ENCODE measurements around the gene ASCL1.

Gene ASCL1

DNA sequence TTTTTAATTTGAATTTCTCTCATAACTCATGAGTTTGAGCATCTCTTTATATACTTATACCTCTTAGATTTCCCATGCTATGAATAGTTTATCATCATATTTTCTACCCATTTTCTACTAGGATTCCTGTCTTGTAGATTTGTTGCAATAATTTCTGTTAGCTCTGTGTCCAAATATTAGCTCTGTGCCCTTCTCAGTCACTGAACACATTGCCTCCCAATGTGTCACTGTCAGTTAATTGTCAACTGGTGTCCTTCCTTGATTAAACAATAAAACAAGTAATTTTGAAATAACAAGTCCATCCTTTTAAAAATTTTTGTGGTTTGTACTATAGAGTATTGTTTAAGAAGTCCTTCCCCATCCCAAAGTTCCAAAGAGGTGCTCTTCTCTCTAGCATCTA lies 36.2 kb upstream of the ASCL1 start:
- no peak overlapping the region for H3K4me3 Mint-ChIP-seq
- no peak overlapping the region for H3K27ac Mint-ChIP-seq
- no peaks in the 10 kb centered on the region for H3K9me3 Mint-ChIP-seq
- H3K36me3 Mint-ChIP-seq (ENCODE audit: low read depth) = no peaks in the 10 kb centered on the region
- TF ChIP-seq, protein P1, sequence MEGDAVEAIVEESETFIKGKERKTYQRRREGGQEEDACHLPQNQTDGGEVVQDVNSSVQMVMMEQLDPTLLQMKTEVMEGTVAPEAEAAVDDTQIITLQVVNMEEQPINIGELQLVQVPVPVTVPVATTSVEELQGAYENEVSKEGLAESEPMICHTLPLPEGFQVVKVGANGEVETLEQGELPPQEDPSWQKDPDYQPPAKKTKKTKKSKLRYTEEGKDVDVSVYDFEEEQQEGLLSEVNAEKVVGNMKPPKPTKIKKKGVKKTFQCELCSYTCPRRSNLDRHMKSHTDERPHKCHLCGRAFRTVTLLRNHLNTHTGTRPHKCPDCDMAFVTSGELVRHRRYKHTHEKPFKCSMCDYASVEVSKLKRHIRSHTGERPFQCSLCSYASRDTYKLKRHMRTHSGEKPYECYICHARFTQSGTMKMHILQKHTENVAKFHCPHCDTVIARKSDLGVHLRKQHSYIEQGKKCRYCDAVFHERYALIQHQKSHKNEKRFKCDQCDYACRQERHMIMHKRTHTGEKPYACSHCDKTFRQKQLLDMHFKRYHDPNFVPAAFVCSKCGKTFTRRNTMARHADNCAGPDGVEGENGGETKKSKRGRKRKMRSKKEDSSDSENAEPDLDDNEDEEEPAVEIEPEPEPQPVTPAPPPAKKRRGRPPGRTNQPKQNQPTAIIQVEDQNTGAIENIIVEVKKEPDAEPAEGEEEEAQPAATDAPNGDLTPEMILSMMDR (IDR thresholded peaks at IDR 0.05; ENCODE audit: unreplicated experiment in 3 of 3) = no peak
- H3K27me3 Mint-ChIP-seq (ENCODE audit: low read depth) = peaks cover 26% of the 10 kb centered on the region
- H3K4me1 Mint-ChIP-seq = no peaks in the 10 kb centered on the region

DNA sequence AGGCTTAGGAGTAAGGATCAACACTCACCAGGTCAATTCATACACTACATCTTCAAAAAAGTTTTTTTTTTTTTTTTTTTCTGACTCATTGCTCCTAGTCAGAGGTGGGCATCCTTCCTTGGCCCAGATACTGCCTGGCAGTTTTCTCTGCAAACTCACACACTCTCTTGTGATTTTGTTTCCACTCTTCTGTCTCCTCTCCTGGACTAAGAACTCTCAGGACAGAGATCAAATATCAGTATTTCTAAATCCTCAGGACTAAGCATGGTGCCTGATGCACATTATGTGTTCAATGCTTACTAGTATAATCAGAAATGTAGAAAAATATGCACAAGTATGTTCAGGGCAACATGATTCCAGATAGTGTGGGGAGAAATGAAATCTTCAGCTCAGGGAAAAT lies 30.3 kb upstream of the ASCL1 start:
- Mint-ChIP-seq H3K9me3 (no peaks in the 10 kb centered on the region), H3K27me3 (ENCODE audit: low read depth) (peaks cover 10% of the 10 kb centered on the region), H3K27ac (no peak overlapping the region), H3K4me1 (no peaks in the 10 kb centered on the region), H3K36me3 (ENCODE audit: low read depth) (no peaks in the 10 kb centered on the region), H3K4me3 (no peak overlapping the region)
- TF ChIP-seq, protein P1 (IDR thresholded peaks at IDR 0.05; ENCODE audit: unreplicated experiment in 3 of 3) = no peak

DNA sequence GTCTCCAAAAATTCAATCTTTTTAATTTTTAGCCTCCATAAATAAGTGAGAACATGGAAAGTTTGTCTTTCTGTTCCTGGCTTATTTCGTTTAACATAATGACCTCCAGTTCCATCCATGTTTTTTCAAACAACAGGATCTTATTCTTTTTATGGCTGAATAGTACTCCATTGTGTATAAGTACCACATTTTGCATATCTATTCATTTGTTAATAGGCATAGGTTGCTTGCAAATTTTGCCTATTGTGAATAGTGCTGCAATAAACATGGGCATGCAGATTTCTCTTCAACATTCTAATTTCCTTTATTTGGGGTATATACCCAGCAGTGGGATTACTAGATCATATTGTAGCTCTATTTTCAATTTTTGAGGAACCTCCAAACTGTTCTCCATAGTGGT lies 24.3 kb upstream of the ASCL1 start:
- Mint-ChIP-seq H3K36me3 (ENCODE audit: low read depth) (no peaks in the 10 kb centered on the region), H3K27ac (no peak overlapping the region), H3K4me3 (no peak overlapping the region), H3K9me3 (no peaks in the 10 kb centered on the region), H3K27me3 (ENCODE audit: low read depth) (peaks cover 15% of the 10 kb centered on the region), H3K4me1 (no peaks in the 10 kb centered on the region)
- TF ChIP-seq, protein P1 (IDR thresholded peaks at IDR 0.05; ENCODE audit: unreplicated experiment in 3 of 3) = no peak

DNA sequence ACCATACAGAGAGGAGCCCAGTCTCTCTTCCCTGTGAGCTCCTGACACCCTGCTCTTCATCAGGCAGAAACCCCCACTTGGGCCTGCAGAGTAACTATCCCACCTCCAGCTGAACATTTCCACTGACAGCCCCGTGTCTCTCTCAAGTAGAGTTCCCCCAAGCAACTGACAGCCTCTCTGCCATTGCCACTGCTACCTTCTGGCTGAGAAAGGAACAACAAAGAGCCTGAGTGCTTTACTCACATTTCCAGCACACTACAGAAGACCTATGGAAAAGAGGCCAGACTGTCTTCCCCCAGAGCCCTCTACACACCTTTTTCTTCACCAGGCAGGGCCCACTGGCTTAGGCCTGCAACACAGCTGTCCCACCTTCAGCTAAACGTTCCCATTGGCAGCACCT lies 18.4 kb upstream of the ASCL1 start:
- Mint-ChIP-seq H3K27me3 (ENCODE audit: low read depth) (peaks cover 12% of the 10 kb centered on the region), H3K9me3 (peaks cover 3% of the 10 kb centered on the region), H3K4me3 (no peak overlapping the region), H3K4me1 (no peaks in the 10 kb centered on the region), H3K27ac (no peak overlapping the region), H3K36me3 (ENCODE audit: low read depth) (no peaks in the 10 kb centered on the region)
- TF ChIP-seq, protein P1 (IDR thresholded peaks at IDR 0.05; ENCODE audit: unreplicated experiment in 3 of 3) = no peak

DNA sequence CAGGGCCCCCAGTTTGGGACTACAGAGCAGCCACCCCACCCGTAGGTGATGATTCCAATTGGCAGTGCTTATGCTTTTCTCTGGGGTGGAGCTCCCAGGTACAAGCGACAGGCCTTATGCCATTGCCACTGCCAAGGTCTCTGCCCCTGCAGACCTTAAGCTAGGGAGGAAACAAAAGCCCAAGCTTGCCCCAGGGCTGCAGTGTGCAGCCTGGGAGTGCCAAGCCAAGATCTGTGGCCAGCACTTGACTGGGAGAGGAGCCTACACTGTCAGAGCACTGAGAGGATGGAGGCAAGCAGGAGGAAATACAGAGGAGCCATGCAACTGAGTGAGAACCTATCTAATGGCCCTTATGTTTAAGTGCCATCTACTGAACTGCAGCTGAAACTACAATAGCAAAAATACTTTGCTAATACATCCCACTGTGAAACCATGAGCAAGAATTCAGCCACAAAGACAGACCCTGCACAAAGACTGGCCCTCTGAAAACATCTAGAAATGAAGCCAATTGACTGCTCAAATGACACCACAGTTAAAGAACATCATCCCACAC lies 17.7 kb upstream of the ASCL1 start:
- TF ChIP-seq, protein P1 (IDR thresholded peaks at IDR 0.05; ENCODE audit: unreplicated experiment in 3 of 3) = peak in 1 of 3 experiments; percentile 33
- no peak overlapping the region for H3K4me3 Mint-ChIP-seq
- H3K27ac Mint-ChIP-seq = no peak overlapping the region
- no peaks in the 10 kb centered on the region for H3K4me1 Mint-ChIP-seq
- H3K27me3 Mint-ChIP-seq (ENCODE audit: low read depth) = peaks cover 15% of the 10 kb centered on the region
- H3K36me3 Mint-ChIP-seq (ENCODE audit: low read depth) = no peaks in the 10 kb centered on the region
- H3K9me3 Mint-ChIP-seq = peaks cover 3% of the 10 kb centered on the region

DNA sequence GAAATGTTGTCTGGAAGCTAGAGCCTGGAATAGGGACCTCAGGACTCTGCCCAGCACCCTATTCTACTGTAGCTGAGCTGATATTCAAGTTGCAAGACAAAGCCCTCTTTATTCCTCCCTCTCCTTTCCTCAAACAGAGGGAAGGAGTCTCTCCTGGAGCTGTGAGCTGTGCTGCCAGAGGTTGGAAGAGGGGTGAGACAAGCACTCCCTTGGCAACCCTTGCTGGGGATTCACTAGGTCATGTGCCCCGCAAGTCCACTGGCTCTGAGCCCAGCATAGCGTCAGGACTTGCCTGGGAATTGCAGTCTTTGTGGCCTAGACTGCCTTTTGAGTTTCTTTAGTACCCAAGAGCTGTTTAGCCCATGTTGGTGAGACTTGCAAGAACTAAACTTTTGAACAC lies 11.4 kb upstream of the ASCL1 start:
- H3K4me3 Mint-ChIP-seq = no peak overlapping the region
- H3K36me3 Mint-ChIP-seq (ENCODE audit: low read depth) = no peaks in the 10 kb centered on the region
- H3K9me3 Mint-ChIP-seq = peaks cover 3% of the 10 kb centered on the region
- TF ChIP-seq, protein P1 (IDR thresholded peaks at IDR 0.05; ENCODE audit: unreplicated experiment in 3 of 3) = no peak
- H3K4me1 Mint-ChIP-seq = no peaks in the 10 kb centered on the region
- H3K27me3 Mint-ChIP-seq (ENCODE audit: low read depth) = peaks cover 56% of the 10 kb centered on the region
- no peak overlapping the region for H3K27ac Mint-ChIP-seq

Measured in nephron (organoid).